ENCODE results near the gene LAMA2.

LAMA2 gene

DNA sequence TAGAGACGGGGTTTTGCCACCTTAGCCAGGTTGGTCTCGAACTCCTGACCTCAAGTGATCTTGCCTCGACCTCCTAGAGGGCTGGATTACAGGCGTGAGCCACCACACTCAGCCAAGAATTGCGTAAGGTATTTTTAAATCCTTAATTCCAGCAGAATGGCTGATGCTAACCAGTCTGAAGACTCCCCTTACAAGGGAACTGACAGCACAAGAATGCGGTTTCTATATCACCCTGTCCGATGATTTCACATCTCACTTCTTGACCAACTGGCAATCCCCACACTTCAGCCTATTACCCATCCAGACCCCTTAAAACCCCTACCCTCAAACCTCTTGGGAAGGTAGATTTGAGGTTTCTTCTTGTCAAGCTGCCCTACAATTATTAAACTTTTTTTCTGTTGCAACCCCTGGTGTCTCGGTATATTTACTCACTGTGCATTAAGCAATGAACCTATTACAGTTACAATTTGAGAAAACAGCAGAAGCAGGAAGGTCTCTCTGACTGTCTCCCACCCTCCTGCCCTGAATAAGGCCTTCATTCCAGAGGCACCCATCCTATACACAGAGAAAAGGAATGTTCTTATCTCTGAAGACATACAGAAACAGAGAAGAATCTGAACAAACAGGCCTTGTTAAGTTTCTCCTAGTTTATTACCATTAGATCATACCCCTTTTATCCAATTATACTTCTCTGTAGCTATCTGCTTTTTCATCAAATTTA is 662.1 kb downstream of the LAMA2 start:
- no peak for DNase-seq

GRCh38 chr6:129546702-129547101 is 663.8 kb downstream of the LAMA2 start:
- DNase-seq, result no peak

GRCh38 chr6:129551486-129551885 is 668.5 kb downstream of the LAMA2 start:
- no peak for DNase-seq

DNA sequence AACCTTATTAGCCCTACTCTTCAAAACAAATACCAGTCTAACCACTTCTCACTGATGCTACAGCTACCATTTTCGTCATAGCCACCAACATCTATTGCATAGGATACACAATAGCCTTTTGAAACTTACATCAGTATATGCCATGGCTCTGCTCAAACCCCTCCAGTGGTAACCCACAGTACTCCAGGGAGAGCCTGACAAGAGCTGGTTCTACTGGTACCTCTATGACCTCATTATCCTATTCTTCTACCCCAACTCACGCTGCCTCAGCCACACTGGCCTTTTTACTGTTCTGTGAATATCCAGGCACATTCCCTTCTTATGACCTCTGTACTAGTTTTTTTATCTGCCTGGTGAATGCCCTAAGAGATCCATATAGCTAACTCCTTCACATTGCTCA is 669.5 kb downstream of the LAMA2 start:
- DNase-seq, result no peak

DNA sequence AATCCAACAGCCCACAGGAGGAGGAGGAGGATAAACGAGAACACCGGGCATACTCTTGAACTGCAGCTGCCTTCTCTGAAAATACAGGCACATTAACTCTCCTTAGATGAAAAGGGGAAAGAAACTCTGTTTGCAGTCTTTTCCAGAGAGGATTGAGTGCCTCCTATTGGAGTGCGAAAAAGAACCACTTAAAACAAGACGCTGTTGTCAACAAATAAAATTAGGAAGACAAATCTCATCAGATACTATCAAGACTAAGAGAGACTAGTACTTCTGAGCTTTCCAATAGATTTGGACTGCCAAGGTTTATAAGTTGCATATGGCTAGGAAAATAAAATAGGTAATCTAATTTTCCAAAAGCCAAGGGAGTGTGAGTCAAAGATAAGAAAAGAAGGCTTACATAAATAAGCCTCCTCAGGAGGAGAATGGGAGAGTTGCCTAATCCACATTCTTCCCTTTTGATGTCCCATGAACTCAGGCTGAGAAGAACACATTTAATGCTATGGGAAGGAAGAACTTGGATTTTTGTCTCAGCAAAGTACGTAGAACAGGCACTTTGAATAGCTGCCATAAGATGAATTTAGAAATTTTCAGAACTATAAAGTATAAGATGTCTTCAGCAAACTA is 672.4 kb downstream of the LAMA2 start:
- DNase-seq, result no peak

GRCh38 chr6:129558248-129558647 is 675.3 kb downstream of the LAMA2 start:
- DNase-seq, result no peak

DNA sequence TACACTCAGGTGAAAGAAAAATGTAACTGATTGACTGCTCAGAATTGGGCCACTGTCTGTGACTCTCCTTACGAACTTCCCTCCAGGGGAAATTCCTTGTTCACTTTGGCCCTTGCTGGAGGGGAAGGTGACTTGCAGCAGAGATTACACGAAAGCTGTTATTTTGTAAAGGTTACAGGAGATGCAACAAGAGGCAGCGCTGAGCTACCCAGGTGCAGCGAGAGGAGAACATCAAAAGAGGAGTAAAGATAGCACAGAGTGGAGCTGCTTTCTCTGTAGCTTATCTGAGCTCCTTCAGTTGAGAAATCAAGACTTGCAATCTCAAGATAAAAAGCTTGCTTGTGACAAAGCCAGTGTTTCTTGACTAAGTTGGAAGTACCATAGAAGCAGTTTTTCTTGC is 682.4 kb downstream of the LAMA2 start:
- DNase-seq, result no peak

- no peak for DNase-seq
Observed at GRCh38 chr6:129565811-129566210, 682.9 kb downstream of the LAMA2 start.
